Pancreas (tissue), 10 donors: ENCODE measurements around the gene NMS. TPM values are rescaled to one million over a fixed set of nuclear protein-coding genes. Genes with fewer than 3 reads are reported as not detected.

Source experiments
- ATAC-seq, 4 donors: fragments of 200-7000 bp; cut with Tn5 transposase; one replicate each; pipeline versions ENCODE4 v1.8.0 to v1.9.1; 2020; ENCODE audit warnings: mild to moderate bottlenecking in 4 of 4, moderate library complexity in 4 of 4
- DNase-seq, 6 donors: peaks; one replicate each; pipeline ENCODE4 v3.0.0-alpha.2; 2020
- FAIRE-seq: peaks from 2 replicates; lab custom pipeline; 2012; peaks lifted over from hg19 to GRCh38; lab: Jason Lieb, UNC
- H3K27ac ChIP-seq, 4 donors: fragments of 200-600 bp; sonication (generic); 1 replicate in 3 of 4; 2 replicates in 1 of 4; pipeline versions ENCODE4 v1.5.0 to v1.8.0; 2020
- H3K27me3 ChIP-seq, 4 donors: fragments of 200-600 bp; one replicate each; pipeline ENCODE4 v1.8.0; 2021
- H3K36me3 ChIP-seq, 3 donors: fragments of 200-600 bp; sonication (generic) in 1 of 3; one replicate each; pipeline versions ENCODE4 v1.5.0 to v1.8.0; 2020 to 2021
- H3K4me1 ChIP-seq, 3 donors: fragments of 200-600 bp; one replicate each; pipeline ENCODE4 v1.8.0; 2021
- H3K4me3 ChIP-seq, 4 donors: fragments of 200-600 bp; sonication (generic) in 2 of 4; one replicate each; pipeline versions ENCODE4 v1.5.0 to v1.8.0; 2020 to 2021
- H3K9me3 ChIP-seq, 4 donors: fragments of 200-600 bp; one replicate each; pipeline ENCODE4 v1.8.0; 2021
- WGBS, 2 donors: extraction: QIAGEN DNeasy Blood & Tissue Kit; methylation state at CpG; one replicate each; pipeline ENCODE4 v1.1.7; 2013; 5-methylcytosine and 5-hydroxymethylcytosine counted together
- intact Hi-C, 3 donors: fragments of 100-400 bp; cut with DNase I; formaldehyde crosslinking; loops; one replicate each; pipeline versions ENCODE4 v1.11.1 to v1.14.2; 2022
- polyA plus RNA-seq, 2 donors: library from polyadenylated mRNA; stranded (reverse); fragments of 200-250 nt; gene quantifications; one replicate each; pipeline ENCODE4 v1.2.3, GENCODE V29; 2013
- total RNA-seq, 6 donors: library from RNA; stranded (reverse); fragmentation: NEBNext Ultra II Directional in 4 of 6; extraction: Animal tissue kit (Norgen Biotek cat#: 25700) in 4 of 6; gene quantifications; one replicate each; pipeline versions ENCODE4 v1.2.1 to v1.2.4, GENCODE V29; 2021 to 2023
- TF ChIP-seq, protein P1 (sequence below), 4 donors: fragments of 200-600 bp; sonication (generic) in 3 of 4; IDR thresholded peaks; one replicate each; pipeline versions ENCODE4 v1.5.0 to v1.8.0; 2021; ENCODE audit warnings: antibody characterized with exemption in 4 of 4
- donor health status: healthy with polysubstance abuse.
- donor health status: DM: no; HTN: no; CAD: no; lungs with moderate emphysema.
- donor health status: DM: no; HTN: no; CAD: no.
- donor health status: control.
- donor health status: control.
- donor health status: Bipolar disorder and iron deficiency.
- donor health status: DM: yes; HTN: yes; CAD: no.
- donor health status: DM: no; HTN: no; CAD: no.
- donor health status: DM: no; HTN: no; CAD: no.
- donor health status: DM: yes; HTN: yes; CAD: no.

NMS gene, protein sequence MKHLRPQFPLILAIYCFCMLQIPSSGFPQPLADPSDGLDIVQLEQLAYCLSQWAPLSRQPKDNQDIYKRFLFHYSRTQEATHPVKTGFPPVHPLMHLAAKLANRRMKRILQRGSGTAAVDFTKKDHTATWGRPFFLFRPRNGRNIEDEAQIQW
- total RNA-seq: not detected
- not detected for polyA plus RNA-seq

DNA sequence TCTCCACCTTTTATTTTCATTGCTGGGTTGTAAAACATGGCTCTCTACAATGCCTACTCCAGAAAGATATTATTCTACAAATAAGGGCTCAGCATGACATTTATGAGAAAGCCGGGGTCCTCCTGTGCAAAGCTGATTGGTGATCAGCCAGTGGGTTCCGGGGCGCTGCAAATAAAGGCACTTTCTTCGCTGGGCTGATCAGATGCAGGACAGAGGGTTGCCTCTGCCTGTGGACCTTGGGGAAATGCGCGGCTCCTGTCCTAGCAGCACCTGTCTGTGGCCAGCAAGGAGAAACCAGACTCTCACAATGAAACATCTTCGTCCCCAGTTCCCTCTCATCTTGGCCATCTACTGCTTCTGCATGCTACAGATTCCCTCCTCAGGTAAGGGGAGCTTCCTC lies at the start of gene NMS:
Gene NMS, plus strand, starts transcription at position 301 of the 400 bp plus-strand sequence. Its CDS starts 7 bp downstream, at position 308.
- WGBS, 2 donors: 76 to 82% methylated on average over 7 of the region's 7 CpGs
- TF ChIP-seq, protein P1, sequence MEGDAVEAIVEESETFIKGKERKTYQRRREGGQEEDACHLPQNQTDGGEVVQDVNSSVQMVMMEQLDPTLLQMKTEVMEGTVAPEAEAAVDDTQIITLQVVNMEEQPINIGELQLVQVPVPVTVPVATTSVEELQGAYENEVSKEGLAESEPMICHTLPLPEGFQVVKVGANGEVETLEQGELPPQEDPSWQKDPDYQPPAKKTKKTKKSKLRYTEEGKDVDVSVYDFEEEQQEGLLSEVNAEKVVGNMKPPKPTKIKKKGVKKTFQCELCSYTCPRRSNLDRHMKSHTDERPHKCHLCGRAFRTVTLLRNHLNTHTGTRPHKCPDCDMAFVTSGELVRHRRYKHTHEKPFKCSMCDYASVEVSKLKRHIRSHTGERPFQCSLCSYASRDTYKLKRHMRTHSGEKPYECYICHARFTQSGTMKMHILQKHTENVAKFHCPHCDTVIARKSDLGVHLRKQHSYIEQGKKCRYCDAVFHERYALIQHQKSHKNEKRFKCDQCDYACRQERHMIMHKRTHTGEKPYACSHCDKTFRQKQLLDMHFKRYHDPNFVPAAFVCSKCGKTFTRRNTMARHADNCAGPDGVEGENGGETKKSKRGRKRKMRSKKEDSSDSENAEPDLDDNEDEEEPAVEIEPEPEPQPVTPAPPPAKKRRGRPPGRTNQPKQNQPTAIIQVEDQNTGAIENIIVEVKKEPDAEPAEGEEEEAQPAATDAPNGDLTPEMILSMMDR (IDR thresholded peaks at IDR 0.05): no peak
- no peak for ATAC-seq

DNA sequence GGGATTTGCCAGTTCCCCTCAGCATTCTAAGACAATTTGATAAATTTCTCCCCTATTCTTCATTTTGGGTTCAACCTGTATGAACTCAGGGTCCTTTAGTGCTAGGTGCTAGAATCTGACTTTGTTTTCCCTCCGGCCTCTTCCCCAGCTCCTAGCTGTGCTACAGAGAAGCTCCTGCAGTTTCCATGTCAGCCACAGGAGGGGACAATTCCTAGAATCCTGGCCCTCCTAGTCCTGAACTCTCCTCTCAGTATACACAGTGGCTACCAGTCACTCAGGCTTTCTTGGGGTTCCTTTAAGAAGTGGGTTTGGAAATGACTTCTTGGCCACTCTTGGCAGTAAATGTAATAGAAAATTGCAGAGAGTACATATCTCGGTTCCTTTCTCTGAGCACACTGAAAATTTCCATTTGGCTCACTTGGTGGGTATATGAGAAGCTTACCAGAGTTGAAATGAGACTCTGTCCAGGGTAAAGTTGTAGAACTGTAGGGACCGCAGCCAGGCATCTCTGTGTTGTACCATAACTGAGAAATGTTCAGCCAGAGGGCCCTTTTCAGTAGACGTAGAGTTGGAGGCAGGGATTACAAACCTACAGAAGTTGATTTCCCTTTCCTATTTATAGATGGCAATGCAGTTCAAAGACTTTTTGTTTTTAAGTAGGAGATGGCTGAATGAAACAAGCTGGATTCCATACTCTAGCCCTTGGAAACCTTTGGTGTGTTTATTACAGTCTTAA lies 47.8 kb upstream of the NMS start:
- FAIRE-seq (no peak), DNase-seq (peak in 1 of 6 donors; percentile 31), ATAC-seq (peak; percentile 49 to 75 (median 72))
- H3K4me3 ChIP-seq: no peak overlapping the region
- WGBS, 2 donors: 83 to 87% methylated on average over 4 of the region's 4 CpGs
- no peaks in the 10 kb centered on the region for H3K36me3 ChIP-seq
- TF ChIP-seq, protein P1 (IDR thresholded peaks at IDR 0.05): peak; percentile 14 to 40 (median 23)
- no peaks in the 10 kb centered on the region for H3K4me1 ChIP-seq
- intact Hi-C loops: no loop called here
- no peak overlapping the region for H3K27ac ChIP-seq
- no peaks in the 10 kb centered on the region for H3K27me3 ChIP-seq
- no peaks in the 10 kb centered on the region for H3K9me3 ChIP-seq

More for the DNA sequence above, at the start of gene NMS:
- intact Hi-C loops: no loop called here
- Histone ChIP-seq H3K4me3 (no peak within 1 kb of the TSS), H3K36me3 (no peaks in the 10 kb centered on the region), H3K4me1 (no peaks in the 10 kb centered on the region), H3K27me3 (peaks cover 0 to 5% (median 2%) of the 10 kb centered on the region in 4 donors), H3K27ac (no peak within 1 kb of the TSS), H3K9me3 (no peaks in the 10 kb centered on the region)
- FAIRE-seq: no peak
- no peak for DNase-seq

DNA sequence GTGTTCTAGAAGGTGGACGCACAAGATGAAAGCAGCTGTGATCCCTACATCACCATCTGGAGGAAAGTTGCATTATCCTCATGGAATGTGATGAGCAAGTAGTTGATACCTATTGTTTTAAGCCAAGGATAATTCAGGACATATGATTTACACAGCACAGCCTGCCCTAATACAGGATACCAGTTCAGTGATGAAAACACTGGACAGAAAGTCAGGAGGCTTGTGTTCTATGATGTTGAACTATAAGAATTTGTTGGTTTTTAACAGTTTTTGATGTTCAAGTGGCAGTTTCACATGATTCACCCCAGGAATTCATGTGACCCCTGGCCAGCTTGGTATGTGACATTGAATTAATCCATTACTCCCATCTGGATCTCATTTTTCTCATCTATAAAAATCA lies 46.7 kb upstream of the NMS start:
- TF ChIP-seq, protein P1 (IDR thresholded peaks at IDR 0.05): no peak
- H3K36me3 ChIP-seq: no peaks in the 10 kb centered on the region
- no peaks in the 10 kb centered on the region for H3K9me3 ChIP-seq
- ATAC-seq (no peak), FAIRE-seq (no peak), DNase-seq (no peak)
- no peak overlapping the region for H3K4me3 ChIP-seq
- H3K27ac ChIP-seq: no peak overlapping the region
- 71 to 100% methylated on average over 1 of the region's 1 CpG for WGBS, 2 donors
- no peaks in the 10 kb centered on the region for H3K4me1 ChIP-seq
- intact Hi-C loops: no loop called here
- H3K27me3 ChIP-seq: no peaks in the 10 kb centered on the region

DNA sequence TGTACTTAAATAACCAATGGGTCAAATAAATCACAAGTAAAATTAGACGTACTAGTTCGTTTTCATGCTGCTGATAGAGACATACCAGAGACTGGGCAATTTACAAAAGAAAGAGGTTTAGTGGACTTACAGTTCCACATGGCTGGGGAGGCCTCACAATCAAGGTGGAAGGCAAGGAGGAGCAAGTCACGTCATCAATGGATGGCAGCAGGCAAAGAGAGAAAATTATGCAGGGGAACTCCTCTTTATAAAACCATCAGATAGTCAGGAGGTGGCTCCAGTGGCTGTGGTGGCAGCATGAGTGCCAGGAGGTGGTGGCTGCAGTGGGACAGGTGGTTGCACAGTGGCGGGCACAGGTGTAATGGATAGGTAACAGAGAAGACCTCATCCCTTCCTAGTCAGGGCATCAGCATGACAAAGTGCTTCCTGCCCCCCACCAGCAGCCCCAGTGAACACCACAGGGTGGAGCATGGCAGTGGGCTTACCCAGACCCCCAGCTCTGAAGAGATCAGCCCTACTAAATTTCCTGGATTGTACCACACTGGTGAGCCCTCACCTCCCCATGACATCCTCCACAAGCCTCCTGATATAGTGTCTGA lies 45.9 kb upstream of the NMS start:
- ATAC-seq (no peak), DNase-seq (no peak), FAIRE-seq (no peak)
- Histone ChIP-seq H3K9me3 (no peaks in the 10 kb centered on the region), H3K4me1 (no peaks in the 10 kb centered on the region), H3K27me3 (no peaks in the 10 kb centered on the region), H3K36me3 (no peaks in the 10 kb centered on the region), H3K4me3 (no peak overlapping the region), H3K27ac (no peak overlapping the region)
- intact Hi-C loops: no loop called here
- TF ChIP-seq, protein P1 (IDR thresholded peaks at IDR 0.05): no peak
- WGBS, 2 donors: 60 to 78% methylated on average over 4 of the region's 4 CpGs
